Measurements from ENCODE around the gene PALD1. TPM values are rescaled to one million over a fixed set of nuclear protein-coding genes. Genes with fewer than 3 reads are reported as not detected.

Gene PALD1
- total and polyA plus RNA-seq, 8 donors = 10.1 to 34.5 (median 24.1) TPM

DNA sequence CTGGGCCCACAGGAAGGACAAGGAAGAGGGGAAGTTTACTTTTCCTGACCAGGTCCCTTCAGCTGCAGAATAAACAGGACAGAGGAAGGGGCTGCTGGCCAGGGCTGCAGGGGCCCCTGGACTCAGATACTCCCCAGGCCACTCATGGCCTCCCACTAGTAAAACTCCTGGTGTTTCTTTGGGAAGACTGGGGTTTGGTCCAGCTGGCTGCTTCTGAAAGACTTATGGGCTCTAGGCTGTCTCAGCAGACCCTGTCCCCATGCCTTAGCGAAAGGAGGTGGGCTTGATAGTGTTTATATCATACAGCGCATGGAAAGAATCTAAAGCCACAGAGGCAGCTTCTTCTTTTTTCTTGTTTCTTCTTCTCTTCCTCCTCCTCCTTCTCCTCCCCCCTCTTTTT, 56.4 kb downstream of the PALD1 start:
- H3K36me3 ChIP-seq = peaks cover 0 to 12% of the 10 kb centered on the region in 2 donors
- no peaks in the 10 kb centered on the region for H3K4me1 ChIP-seq
- TF ChIP-seq, protein P1, sequence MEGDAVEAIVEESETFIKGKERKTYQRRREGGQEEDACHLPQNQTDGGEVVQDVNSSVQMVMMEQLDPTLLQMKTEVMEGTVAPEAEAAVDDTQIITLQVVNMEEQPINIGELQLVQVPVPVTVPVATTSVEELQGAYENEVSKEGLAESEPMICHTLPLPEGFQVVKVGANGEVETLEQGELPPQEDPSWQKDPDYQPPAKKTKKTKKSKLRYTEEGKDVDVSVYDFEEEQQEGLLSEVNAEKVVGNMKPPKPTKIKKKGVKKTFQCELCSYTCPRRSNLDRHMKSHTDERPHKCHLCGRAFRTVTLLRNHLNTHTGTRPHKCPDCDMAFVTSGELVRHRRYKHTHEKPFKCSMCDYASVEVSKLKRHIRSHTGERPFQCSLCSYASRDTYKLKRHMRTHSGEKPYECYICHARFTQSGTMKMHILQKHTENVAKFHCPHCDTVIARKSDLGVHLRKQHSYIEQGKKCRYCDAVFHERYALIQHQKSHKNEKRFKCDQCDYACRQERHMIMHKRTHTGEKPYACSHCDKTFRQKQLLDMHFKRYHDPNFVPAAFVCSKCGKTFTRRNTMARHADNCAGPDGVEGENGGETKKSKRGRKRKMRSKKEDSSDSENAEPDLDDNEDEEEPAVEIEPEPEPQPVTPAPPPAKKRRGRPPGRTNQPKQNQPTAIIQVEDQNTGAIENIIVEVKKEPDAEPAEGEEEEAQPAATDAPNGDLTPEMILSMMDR (IDR thresholded peaks at IDR 0.05) = no peak
- no peaks in the 10 kb centered on the region for H3K27me3 ChIP-seq
- ATAC-seq (no peak), DNase-seq (no peak)
- no peak overlapping the region for H3K27ac ChIP-seq
- intact Hi-C loops (cut with DNase I) = no loop called here
- H3K4me3 ChIP-seq = no peak overlapping the region
- H3K9me3 ChIP-seq = no peaks in the 10 kb centered on the region

DNA sequence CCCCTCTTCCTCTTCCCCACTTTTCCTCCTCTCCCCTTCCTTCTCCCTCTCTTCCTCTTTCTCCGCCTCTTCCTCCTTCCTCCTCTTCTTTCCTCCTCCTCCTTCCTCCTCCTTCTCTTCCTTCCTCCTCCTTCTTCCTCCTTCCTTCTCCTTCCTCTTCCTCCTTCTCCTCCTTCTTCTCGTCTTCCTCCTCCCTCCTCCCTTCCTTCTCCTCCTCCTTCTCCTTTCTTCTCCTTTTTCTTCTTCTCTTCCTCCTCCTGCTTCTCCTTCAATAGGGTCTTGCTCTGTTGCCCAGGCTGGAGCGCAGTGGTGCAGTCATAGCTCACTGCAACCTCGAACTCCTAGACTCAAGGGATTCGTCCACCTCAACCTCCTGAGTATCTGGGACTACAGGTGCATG, 56.9 kb downstream of the PALD1 start:
- H3K9me3 ChIP-seq = no peaks in the 10 kb centered on the region
- H3K36me3 ChIP-seq = peaks cover 0 to 12% of the 10 kb centered on the region in 2 donors
- no peak overlapping the region for H3K4me3 ChIP-seq
- no peak overlapping the region for H3K27ac ChIP-seq
- intact Hi-C loops (cut with DNase I) = no loop called here
- H3K4me1 ChIP-seq = no peaks in the 10 kb centered on the region
- TF ChIP-seq, protein P1 (IDR thresholded peaks at IDR 0.05) = no peak
- no peak for ATAC-seq
- H3K27me3 ChIP-seq = no peaks in the 10 kb centered on the region
- DNase-seq = no peak

DNA sequence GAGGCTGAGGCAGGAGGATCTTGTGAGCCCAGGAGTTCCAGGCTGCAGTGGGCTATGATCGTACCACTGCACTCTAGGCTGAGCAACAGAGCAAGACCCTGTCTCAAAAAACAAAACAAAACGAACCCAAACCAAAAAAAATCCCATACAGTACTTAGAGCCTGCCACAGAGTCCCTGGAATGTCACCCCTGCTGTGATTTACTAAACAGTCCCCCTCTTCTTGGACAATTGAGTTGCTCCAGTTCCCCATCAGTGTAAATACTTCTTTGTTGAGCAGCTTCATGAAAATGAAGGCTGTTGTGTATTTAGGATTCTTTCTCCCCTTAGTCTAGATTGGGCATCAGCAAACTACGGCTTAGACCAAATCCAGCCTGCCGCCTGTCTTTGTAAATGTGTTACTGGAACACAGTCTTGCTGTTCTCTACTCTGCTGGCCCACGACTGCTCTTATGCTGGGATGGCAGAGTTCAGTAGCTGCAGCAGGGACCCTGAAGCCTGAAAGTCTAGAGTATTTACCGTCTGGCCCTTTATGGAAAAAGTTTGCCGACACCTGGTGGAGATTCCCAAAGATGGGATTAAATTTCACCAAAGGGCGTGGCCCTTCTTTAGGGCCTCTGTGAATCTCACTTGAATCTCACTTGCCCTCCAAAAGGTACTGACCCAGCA, 57.8 kb downstream of the PALD1 start:
- TF ChIP-seq, protein P1 (IDR thresholded peaks at IDR 0.05) = no peak
- H3K27me3 ChIP-seq = no peaks in the 10 kb centered on the region
- no peak overlapping the region for H3K4me3 ChIP-seq
- no peaks in the 10 kb centered on the region for H3K9me3 ChIP-seq
- peaks cover 0 to 12% of the 10 kb centered on the region in 2 donors for H3K36me3 ChIP-seq
- intact Hi-C loops (cut with DNase I) = no loop called here
- H3K4me1 ChIP-seq = no peaks in the 10 kb centered on the region
- ATAC-seq (no peak), DNase-seq (no peak)
- no peak overlapping the region for H3K27ac ChIP-seq

DNA sequence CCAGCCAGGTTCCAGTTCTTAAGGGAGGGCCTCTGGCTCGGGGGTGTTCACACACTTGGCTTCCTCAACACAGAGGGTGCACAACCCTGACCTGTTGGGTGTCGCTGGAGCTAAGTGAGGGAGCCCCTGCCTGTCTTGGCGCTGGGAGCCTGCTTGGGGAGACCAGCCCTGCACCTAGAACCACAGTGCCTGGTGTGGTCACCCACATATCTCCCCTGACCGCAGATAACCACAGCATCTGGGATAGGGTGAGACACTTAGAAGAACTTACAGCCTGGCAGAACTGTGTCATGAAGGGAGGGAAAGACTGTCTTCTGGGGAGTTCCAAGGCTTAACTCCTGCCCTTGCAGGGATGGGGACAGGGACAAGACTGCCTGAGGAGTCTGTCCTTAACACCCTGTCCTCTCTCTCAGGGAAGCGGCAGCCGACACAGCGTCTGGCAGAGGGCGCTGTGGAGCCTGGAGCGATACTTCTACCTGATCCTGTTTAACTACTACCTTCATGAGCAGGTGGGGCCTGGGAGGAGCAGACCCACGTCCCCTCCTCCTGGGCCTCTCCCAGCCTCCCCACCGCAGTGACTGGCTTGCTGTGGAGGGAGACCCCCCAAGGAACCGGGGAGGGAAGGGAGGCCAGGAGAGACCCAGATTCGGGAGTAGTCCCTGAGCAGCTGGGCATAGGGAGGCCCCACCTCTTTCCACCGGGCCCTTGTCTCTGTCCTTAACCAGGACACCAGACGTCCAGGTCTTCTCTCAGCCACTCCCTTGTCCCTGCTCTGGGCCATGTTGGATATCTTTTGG, 59.0 kb downstream of the PALD1 start:
- Histone ChIP-seq H3K4me1 (no peaks in the 10 kb centered on the region), H3K9me3 (no peaks in the 10 kb centered on the region), H3K4me3 (no peak overlapping the region), H3K27me3 (no peaks in the 10 kb centered on the region), H3K36me3 (peaks cover 0 to 12% of the 10 kb centered on the region in 2 donors), H3K27ac (no peak overlapping the region)
- peak; percentile 60 for ATAC-seq
- TF ChIP-seq, protein P1 (IDR thresholded peaks at IDR 0.05) = peak in 1 of 2 donors; percentile 10
- intact Hi-C loops (cut with DNase I) = no loop called here
- DNase-seq = no peak

DNA sequence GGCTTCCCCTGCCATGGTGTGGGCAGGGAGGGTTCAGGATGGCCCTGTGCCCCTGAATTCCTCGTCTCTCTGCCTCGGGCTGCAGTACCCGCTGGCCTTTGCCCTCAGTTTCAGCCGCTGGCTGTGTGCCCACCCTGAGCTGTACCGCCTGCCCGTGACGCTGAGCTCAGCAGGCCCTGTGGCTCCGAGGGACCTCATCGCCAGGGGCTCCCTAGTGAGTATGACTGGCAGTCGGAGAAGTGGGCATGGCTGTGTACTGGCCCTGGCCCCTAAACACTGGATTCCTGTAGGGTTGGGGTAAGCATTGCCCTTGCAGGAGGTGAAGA, 59.6 kb downstream of the PALD1 start:
- H3K9me3 ChIP-seq = no peaks in the 10 kb centered on the region
- H3K36me3 ChIP-seq = peaks cover 0 to 12% of the 10 kb centered on the region in 2 donors
- H3K27ac ChIP-seq = no peak overlapping the region
- DNase-seq = no peak
- no peak for ATAC-seq
- no peaks in the 10 kb centered on the region for H3K27me3 ChIP-seq
- TF ChIP-seq, protein P1 (IDR thresholded peaks at IDR 0.05) = no peak
- H3K4me3 ChIP-seq = no peak overlapping the region
- intact Hi-C loops (cut with DNase I) = no loop called here
- H3K4me1 ChIP-seq = no peaks in the 10 kb centered on the region

Measured in left lung (tissue), 10 donors.